Small intestine (tissue), 16 donors: ENCODE results near the gene MRM1. TPM values are rescaled to one million over a fixed set of nuclear protein-coding genes. Genes with fewer than 3 reads are reported as not detected.

Experiments
- DNase-seq, 2 donors: peaks; one replicate each; pipeline versions ENCODE4 v3.0.0 to v3.0.0-alpha.2; 2013
- FAIRE-seq: peaks from 2 replicates; lab custom pipeline; 2012; peaks lifted over from hg19 to GRCh38; lab: Jason Lieb, UNC
- H3K27ac ChIP-seq, 3 donors: one replicate each; pipeline ENCODE4 v1.5.1; 2013; ENCODE audit warnings: low read length in 2 of 3, mild to moderate bottlenecking in 2 of 3, control low read depth in 1 of 3, inconsistent platforms in 1 of 3, low read depth in 1 of 3, moderate library complexity in 1 of 3
- H3K27me3 ChIP-seq, 3 donors: one replicate each; pipeline ENCODE4 v1.6.1; 2013; ENCODE audit warnings: low read length in 3 of 3, inconsistent platforms in 1 of 3; ENCODE audit not compliant: control insufficient read depth in 3 of 3, insufficient read depth in 3 of 3
- H3K36me3 ChIP-seq, 3 donors: one replicate each; pipeline ENCODE4 v1.6.1; 2013; ENCODE audit warnings: low read length in 3 of 3, inconsistent platforms in 1 of 3, low read depth in 1 of 3, mild to moderate bottlenecking in 1 of 3, moderate library complexity in 1 of 3; ENCODE audit not compliant: control insufficient read depth in 3 of 3, insufficient read depth in 2 of 3
- H3K4me1 ChIP-seq, 3 donors: one replicate each; pipeline ENCODE4 v1.6.1; 2013; ENCODE audit warnings: low read length in 2 of 3, inconsistent platforms in 1 of 3, low read depth in 1 of 3, mild to moderate bottlenecking in 1 of 3, moderate library complexity in 1 of 3; ENCODE audit not compliant: control insufficient read depth in 3 of 3, insufficient read depth in 2 of 3
- H3K4me3 ChIP-seq, 3 donors: one replicate each; pipeline ENCODE4 v1.5.1; 2013; ENCODE audit warnings: low read length in 3 of 3, control low read depth in 1 of 3, inconsistent platforms in 1 of 3, low read depth in 1 of 3, mild to moderate bottlenecking in 1 of 3, moderate library complexity in 1 of 3
- H3K9me3 ChIP-seq, 2 donors: one replicate each; pipeline ENCODE4 v1.6.1; 2013; ENCODE audit warnings: low read depth in 1 of 2, low read length in 1 of 2; ENCODE audit not compliant: control insufficient read depth in 2 of 2, insufficient read depth in 1 of 2
- WGBS, 3 donors: extraction: QIAGEN DNeasy Blood & Tissue Kit; methylation state at CpG; one replicate each; pipeline ENCODE4 v1.1.7; 2013; 5-methylcytosine and 5-hydroxymethylcytosine counted together
- long read RNA-seq, 10 donors: transcript quantifications; one replicate each; lab custom pipeline, GENCODE V29; 2026
- polyA plus RNA-seq, 4 donors: library from polyadenylated mRNA; stranded (reverse) in 3 of 4; unstranded in 1 of 4; fragments of 200-250 nt in 3 of 4; fragments of 120-200 nt in 1 of 4; gene quantifications; one replicate each; pipeline versions ENCODE4 v1.2.1 to v1.2.3, GENCODE V29; 2013
- donor health status: healthy with polysubstance abuse.
- donor health status: control.
- donor health status: control.
- donor health status: Bipolar disorder and iron deficiency.
- donor health status: healthy.

The MRM1 gene
- polyA plus RNA-seq, result 10 to 100 TPM in 3 of 4 donors, 1 to 10 TPM in 1; 7.8 to 20.6 (median 16.1) TPM
- long read RNA-seq, donor 1, result 0 reads
- long read RNA-seq, donor 2, result 0 reads
- long read RNA-seq, donor 3, partial matches to known transcripts, result 0 of 1 reads
- long read RNA-seq, donor 3, other reads (novel, unspliced or antisense), result 0 of 1 reads
- long read RNA-seq, donor 4, result 0 reads
- long read RNA-seq, donor 5, partial matches to known transcripts, result 0 of 2 reads
- long read RNA-seq, donor 5, other reads (novel, unspliced or antisense), result 0 of 2 reads
- long read RNA-seq, donor 6, result 0 reads
- long read RNA-seq, donor 7, partial matches to known transcripts, result 0 of 1 reads
- long read RNA-seq, donor 7, other reads (novel, unspliced or antisense), result 0 of 1 reads
- long read RNA-seq, donor 8, result 0 reads
- long read RNA-seq, donor 9, result 0 reads
- long read RNA-seq, donor 10, transcript MRM1-204 (5 exons, 1,857 nt), result major isoform, 6 of 6 reads
- long read RNA-seq, donor 10, partial matches to known transcripts, result 0 of 6 reads
- long read RNA-seq, donor 10, other reads (novel, unspliced or antisense), result 0 of 6 reads

GRCh38 chr17:36601303-36602029 is at the start of gene MRM1:
Gene MRM1 (plus strand): TSS chr17:36601583. CDS start chr17:36601811, 228 bp downstream.
- no peak for FAIRE-seq
- Histone ChIP-seq H3K27ac (peak within 1 kb of the TSS; percentile 83 to 94 (median 87)), H3K4me1 (peaks cover 8 to 58% (median 10%) of the 10 kb centered on the region in 3 donors), H3K4me3 (peak within 1 kb of the TSS; percentile 63 to 84 (median 71)), H3K36me3 (peaks cover 3 to 55% (median 9%) of the 10 kb centered on the region in 3 donors), H3K27me3 (no peaks in the 10 kb centered on the region), H3K9me3 (no peaks in the 10 kb centered on the region)
- 0 to 1% (median 1%) methylated on average over 40 to 60 of the region's 60 CpGs for WGBS, 3 donors
- DNase-seq, result peak; percentile 90 to 95

GRCh38 chr17:36553459-36553858 is 47.9 kb upstream of the MRM1 start:
- Histone ChIP-seq H3K9me3 (no peaks in the 10 kb centered on the region), H3K4me3 (no peak overlapping the region), H3K4me1 (peaks cover 0 to 5% (median 0%) of the 10 kb centered on the region in 3 donors), H3K27ac (no peak overlapping the region), H3K27me3 (no peaks in the 10 kb centered on the region), H3K36me3 (peaks cover 7 to 37% (median 10%) of the 10 kb centered on the region in 3 donors)
- FAIRE-seq (no peak), DNase-seq (no peak)
- 81 to 90% (median 88%) methylated on average over 3 of the region's 3 CpGs for WGBS, 3 donors

- Histone ChIP-seq H3K36me3 (peaks cover 6 to 60% (median 16%) of the 10 kb centered on the region in 3 donors), H3K4me1 (no peaks in the 10 kb centered on the region), H3K9me3 (no peaks in the 10 kb centered on the region), H3K4me3 (no peak overlapping the region), H3K27me3 (no peaks in the 10 kb centered on the region), H3K27ac (no peak overlapping the region)
- no peak for FAIRE-seq
- no peak for DNase-seq
- WGBS, 3 donors, result 94 to 97% (median 95%) methylated on average over 4 of the region's 4 CpGs
These were observed 35.3 kb upstream of the MRM1 start for GRCh38 chr17:36566081-36566480.

GRCh38 chr17:36575028-36575427 is 26.4 kb upstream of the MRM1 start:
- Histone ChIP-seq H3K36me3 (peaks cover 17 to 43% (median 24%) of the 10 kb centered on the region in 3 donors), H3K27ac (no peak overlapping the region), H3K4me1 (no peaks in the 10 kb centered on the region), H3K27me3 (no peaks in the 10 kb centered on the region), H3K9me3 (no peaks in the 10 kb centered on the region), H3K4me3 (no peak overlapping the region)
- DNase-seq (no peak), FAIRE-seq (no peak)
- WGBS, 3 donors, result 94 to 96% (median 94%) methylated on average over 12 of the region's 12 CpGs

- WGBS, 3 donors, result 64 to 86% (median 66%) methylated on average over 2 of the region's 2 CpGs
- Histone ChIP-seq H3K4me1 (no peaks in the 10 kb centered on the region), H3K36me3 (peaks cover 17 to 39% (median 28%) of the 10 kb centered on the region in 3 donors), H3K9me3 (no peaks in the 10 kb centered on the region), H3K27me3 (no peaks in the 10 kb centered on the region), H3K27ac (no peak overlapping the region), H3K4me3 (no peak overlapping the region)
- DNase-seq (peak in 1 of 2 donors; percentile 6), FAIRE-seq (no peak)
These were observed 24.6 kb upstream of the MRM1 start for GRCh38 chr17:36576793-36577192.

GRCh38 chr17:36578671-36579070 is 22.7 kb upstream of the MRM1 start:
- peaks cover 15 to 46% (median 33%) of the 10 kb centered on the region in 3 donors for H3K36me3 ChIP-seq
- no peak overlapping the region for H3K4me3 ChIP-seq
- 93 to 97% (median 96%) methylated on average over 2 of the region's 2 CpGs for WGBS, 3 donors
- H3K27ac ChIP-seq, result no peak overlapping the region
- no peak for FAIRE-seq
- no peaks in the 10 kb centered on the region for H3K4me1 ChIP-seq
- no peaks in the 10 kb centered on the region for H3K9me3 ChIP-seq
- DNase-seq, result no peak
- no peaks in the 10 kb centered on the region for H3K27me3 ChIP-seq

GRCh38 chr17:36583787-36584186 is 17.6 kb upstream of the MRM1 start:
- FAIRE-seq (no peak), DNase-seq (peak; percentile 48 to 87)
- no peaks in the 10 kb centered on the region for H3K9me3 ChIP-seq
- 17 to 64% (median 34%) methylated on average over 1 of the region's 1 CpG for WGBS, 3 donors
- no peak overlapping the region for H3K4me3 ChIP-seq
- peaks cover 18 to 60% (median 33%) of the 10 kb centered on the region in 3 donors for H3K36me3 ChIP-seq
- peaks cover 0 to 9% (median 0%) of the 10 kb centered on the region in 3 donors for H3K4me1 ChIP-seq
- H3K27ac ChIP-seq, result no peak overlapping the region
- no peaks in the 10 kb centered on the region for H3K27me3 ChIP-seq

GRCh38 chr17:36586138-36586537 is 15.2 kb upstream of the MRM1 start:
- DNase-seq, result no peak
- H3K9me3 ChIP-seq, result no peaks in the 10 kb centered on the region
- no peak overlapping the region for H3K27ac ChIP-seq
- peaks cover 12 to 49% (median 21%) of the 10 kb centered on the region in 3 donors for H3K36me3 ChIP-seq
- 91 to 95% (median 92%) methylated on average over 2 of the region's 2 CpGs for WGBS, 3 donors
- no peak for FAIRE-seq
- H3K27me3 ChIP-seq, result no peaks in the 10 kb centered on the region
- peaks cover 0 to 14% (median 0%) of the 10 kb centered on the region in 3 donors for H3K4me1 ChIP-seq
- no peak overlapping the region for H3K4me3 ChIP-seq
